Endothelial cell (in vitro differentiated cells): Measurements from ENCODE around the gene COL4A4. TPM values are rescaled to one million over a fixed set of nuclear protein-coding genes. Genes with fewer than 3 reads are reported as not detected.

Experiments
- DNase-seq: peaks from one replicate; pipeline ENCODE4 v3.0.0; 2021; ENCODE audit warnings: low spot score
- H3K27ac Mint-ChIP-seq: one replicate; pipeline ENCODE4 v1.8.0; 2021; ENCODE audit warnings: mixed read lengths, inconsistent platforms; ENCODE audit not compliant: unreplicated experiment
- H3K27me3 Mint-ChIP-seq: one replicate; pipeline ENCODE4 v1.8.0; 2021; ENCODE audit warnings: mild to moderate bottlenecking, moderate library complexity, mixed read lengths, inconsistent platforms; ENCODE audit not compliant: unreplicated experiment
- H3K36me3 Mint-ChIP-seq: one replicate; pipeline ENCODE4 v1.8.0; 2021; ENCODE audit warnings: mild to moderate bottlenecking, low read depth, mixed read lengths, inconsistent platforms; ENCODE audit not compliant: unreplicated experiment
- H3K4me1 Mint-ChIP-seq: one replicate; pipeline ENCODE4 v1.8.0; 2021; ENCODE audit warnings: mild to moderate bottlenecking, mixed read lengths, inconsistent platforms; ENCODE audit not compliant: unreplicated experiment
- H3K4me3 Mint-ChIP-seq: one replicate; pipeline ENCODE4 v1.8.0; 2021; ENCODE audit warnings: mild to moderate bottlenecking, mixed read lengths, inconsistent platforms; ENCODE audit not compliant: unreplicated experiment
- H3K9me3 Mint-ChIP-seq: one replicate; pipeline ENCODE4 v1.8.0; 2021; ENCODE audit warnings: mixed read lengths, inconsistent platforms; ENCODE audit not compliant: unreplicated experiment
- CTCF ChIP-seq: fragments of 200-600 bp; sonication (generic); IDR thresholded peaks from one replicate; pipeline ENCODE4 v1.5.0; 2021; ENCODE audit warnings: antibody characterized with exemption; ENCODE audit not compliant: unreplicated experiment
- total RNA-seq: library from RNA; stranded (reverse); fragmentation: NEBNext Ultra II Directional; extraction: Animal tissue kit (Norgen Biotek cat#: 25700); gene quantifications from one replicate; pipeline ENCODE4 v1.2.1, GENCODE V29; 2021; ENCODE audit not compliant: unreplicated experiment

COL4A4 gene
- total RNA-seq, 1 donor from 2014 or later, result 0.15 TPM

DNA sequence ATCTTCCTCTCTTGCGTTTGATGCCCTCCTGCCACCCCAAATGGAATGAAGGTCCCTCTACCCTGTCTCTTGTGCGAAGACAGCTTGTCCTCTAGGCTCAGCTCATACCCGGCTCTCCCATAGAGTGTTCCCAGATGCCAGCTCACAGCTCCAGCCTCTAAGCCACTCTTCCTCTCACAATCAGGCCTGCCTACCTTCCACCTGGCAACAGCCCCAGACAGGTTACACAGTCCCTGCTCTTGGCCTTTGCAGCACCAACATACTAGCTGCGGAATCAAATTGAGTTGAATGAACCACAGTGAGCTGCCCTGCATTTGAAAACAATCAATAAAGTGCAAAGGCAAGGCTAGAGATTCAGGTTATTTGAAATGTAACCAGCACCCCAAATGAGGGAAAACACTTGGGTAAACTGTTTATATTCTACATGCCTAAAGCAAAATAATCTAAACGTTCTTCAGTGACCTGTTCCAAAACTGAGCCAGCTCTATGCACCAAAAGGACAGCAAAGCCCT is 105.1 kb downstream of the COL4A4 start:
- no peak for TF ChIP-seq CTCF
- H3K27me3 Mint-ChIP-seq, result peaks cover 2% of the 10 kb centered on the region
- no peaks in the 10 kb centered on the region for H3K36me3 Mint-ChIP-seq
- H3K9me3 Mint-ChIP-seq, result no peaks in the 10 kb centered on the region
- H3K4me1 Mint-ChIP-seq, result no peaks in the 10 kb centered on the region
- no peak overlapping the region for H3K27ac Mint-ChIP-seq
- no peak overlapping the region for H3K4me3 Mint-ChIP-seq
- no peak for DNase-seq

- Mint-ChIP-seq H3K27me3 (peaks cover 2% of the 10 kb centered on the region), H3K36me3 (no peaks in the 10 kb centered on the region), H3K9me3 (no peaks in the 10 kb centered on the region), H3K4me1 (no peaks in the 10 kb centered on the region), H3K4me3 (no peak overlapping the region), H3K27ac (no peak overlapping the region)
- no peak for TF ChIP-seq CTCF
- no peak for DNase-seq
Observed at GRCh38 chr2:227057743-227058447, 106.1 kb downstream of the COL4A4 start.

- H3K4me3 Mint-ChIP-seq, result no peak overlapping the region
- H3K4me1 Mint-ChIP-seq, result no peaks in the 10 kb centered on the region
- no peak overlapping the region for H3K27ac Mint-ChIP-seq
- H3K36me3 Mint-ChIP-seq, result no peaks in the 10 kb centered on the region
- no peak for TF ChIP-seq CTCF
- H3K27me3 Mint-ChIP-seq, result peaks cover 2% of the 10 kb centered on the region
- DNase-seq, result no peak
- H3K9me3 Mint-ChIP-seq, result no peaks in the 10 kb centered on the region
Observed at GRCh38 chr2:227057060-227057459, 106.9 kb downstream of the COL4A4 start.

DNA sequence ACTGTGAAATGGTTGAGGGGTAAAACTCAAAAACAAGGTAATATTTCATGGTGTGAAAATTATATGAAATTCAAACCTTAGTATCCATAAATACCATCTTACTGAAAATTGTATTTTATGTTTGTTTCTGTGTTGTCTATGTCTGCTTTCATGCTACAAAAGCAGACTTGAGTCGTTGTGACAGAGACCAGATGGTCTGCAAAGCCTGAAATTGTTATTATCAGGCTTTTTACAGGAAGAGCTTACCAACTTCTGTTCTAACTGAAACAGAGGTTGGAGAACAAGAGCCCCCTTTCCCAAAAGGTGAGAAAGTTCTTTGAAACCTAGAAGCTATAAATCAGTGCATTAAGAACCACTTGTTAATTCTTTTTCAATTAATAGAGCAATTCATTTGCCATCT is 110.0 kb downstream of the COL4A4 start:
- Mint-ChIP-seq H3K27me3 (peaks cover 2% of the 10 kb centered on the region), H3K4me3 (no peak overlapping the region), H3K27ac (no peak overlapping the region), H3K9me3 (no peaks in the 10 kb centered on the region), H3K36me3 (no peaks in the 10 kb centered on the region), H3K4me1 (no peaks in the 10 kb centered on the region)
- no peak for TF ChIP-seq CTCF
- no peak for DNase-seq

- no peaks in the 10 kb centered on the region for H3K4me1 Mint-ChIP-seq
- no peak for TF ChIP-seq CTCF
- H3K9me3 Mint-ChIP-seq, result no peaks in the 10 kb centered on the region
- H3K27me3 Mint-ChIP-seq, result peaks cover 2% of the 10 kb centered on the region
- H3K4me3 Mint-ChIP-seq, result no peak overlapping the region
- no peak overlapping the region for H3K27ac Mint-ChIP-seq
- H3K36me3 Mint-ChIP-seq, result no peaks in the 10 kb centered on the region
- DNase-seq, result no peak
Observed at GRCh38 chr2:227052879-227053278, 111.1 kb downstream of the COL4A4 start.
